A673 (cell line): Measurements from ENCODE around the gene OR10A5.

Experiments used
- CTCF ChIP-seq: fragments of 300-800, 200-600 bp; sonication (generic); conservative IDR thresholded peaks from 2 replicates; pipeline ENCODE4 v1.5.1; 2017; ENCODE audit warnings: low read depth, mild to moderate bottlenecking, antibody characterized with exemption, low read length, moderate library complexity, mixed read lengths
- EZH2 ChIP-seq: fragments of 200-600 bp; sonication (generic); IDR thresholded peaks from 2 replicates; pipeline ENCODE4 v1.6.1; 2017; ENCODE audit warnings: borderline replicate concordance, low read depth, mild to moderate bottlenecking, mixed read lengths, antibody characterized with exemption, low read length; ENCODE audit not compliant: poor library complexity, severe bottlenecking

DNA sequence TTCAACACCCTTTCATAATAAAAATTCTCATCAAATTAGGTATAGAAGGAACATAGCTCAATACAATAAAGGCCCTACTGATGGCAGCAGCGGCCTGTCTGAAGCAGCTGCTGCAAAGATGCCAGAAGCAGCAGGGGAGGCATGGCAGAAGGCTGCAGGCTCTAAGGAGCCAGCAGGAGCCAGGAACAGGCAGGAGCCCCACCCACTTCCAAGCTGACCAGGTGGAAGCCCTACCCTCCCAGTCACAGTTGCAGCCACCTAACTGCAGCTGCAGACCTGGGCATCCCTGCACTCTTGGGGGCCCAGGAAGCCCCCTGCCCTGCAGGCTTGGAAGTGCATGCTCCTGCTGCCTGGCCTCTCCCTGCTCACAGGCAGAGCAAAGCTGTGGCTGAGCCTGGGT, 27.8 kb upstream of the OR10A5 start:
- no peak for TF ChIP-seq CTCF
- no peak for TF ChIP-seq EZH2
